Liver (tissue), 9 donors: ENCODE measurements around the gene ALDH1L1. TPM values are rescaled to one million over a fixed set of nuclear protein-coding genes. Genes with fewer than 3 reads are reported as not detected.

Experiments
- DNase-seq: peaks from one replicate; pipeline ENCODE4 v3.0.0-alpha.2; 2017; ENCODE audit warnings: low spot score
- H3K27ac ChIP-seq, 2 donors: one replicate each; pipeline ENCODE4 v1.7.0; 2013; ENCODE audit warnings: inconsistent platforms in 2 of 2, low read length in 2 of 2, control low read depth in 1 of 2, low read depth in 1 of 2, mild to moderate bottlenecking in 1 of 2
- H3K27me3 ChIP-seq, 4 donors: one replicate each; pipeline versions ENCODE4 v1.6.1 to v1.7.0; 2013; ENCODE audit warnings: low read length in 3 of 4, inconsistent platforms in 1 of 4, mild to moderate bottlenecking in 1 of 4, moderate library complexity in 1 of 4; ENCODE audit not compliant: control insufficient read depth in 4 of 4, insufficient read depth in 4 of 4
- H3K36me3 ChIP-seq, 4 donors: one replicate each; pipeline versions ENCODE4 v1.6.1 to v1.7.0; 2013; ENCODE audit warnings: low read length in 3 of 4, mild to moderate bottlenecking in 3 of 4, low read depth in 1 of 4, moderate library complexity in 1 of 4; ENCODE audit not compliant: control insufficient read depth in 4 of 4, insufficient read depth in 3 of 4
- H3K4me1 ChIP-seq, 4 donors: one replicate each; pipeline versions ENCODE4 v1.6.1 to v1.7.0; 2013; ENCODE audit warnings: low read length in 3 of 4, mild to moderate bottlenecking in 3 of 4, moderate library complexity in 1 of 4; ENCODE audit not compliant: control insufficient read depth in 4 of 4, insufficient read depth in 4 of 4
- H3K4me3 ChIP-seq, 3 donors: one replicate each; pipeline versions ENCODE4 v1.6.1 to v1.7.0; 2013; ENCODE audit warnings: low read length in 3 of 3, control low read depth in 1 of 3, low read depth in 1 of 3, mild to moderate bottlenecking in 1 of 3
- H3K9ac ChIP-seq, 2 donors: one replicate each; pipeline ENCODE4 v1.7.0; 2013; ENCODE audit warnings: low read length in 2 of 2, mild to moderate bottlenecking in 2 of 2, moderate library complexity in 2 of 2, control low read depth in 1 of 2, low read depth in 1 of 2
- H3K9me3 ChIP-seq, 4 donors: one replicate each; pipeline versions ENCODE4 v1.6.1 to v1.7.0; 2013; ENCODE audit warnings: low read length in 3 of 4; ENCODE audit not compliant: control insufficient read depth in 4 of 4
- FOXA1 ChIP-seq: IDR thresholded peaks from 2 replicates; pipeline ENCODE4 v1.6.1; 2016; ENCODE audit warnings: antibody characterized with exemption
- FOXA2 ChIP-seq: IDR thresholded peaks from 2 replicates; pipeline ENCODE4 v1.6.1; 2016; ENCODE audit warnings: antibody characterized with exemption
- GABPA ChIP-seq, 2 donors: IDR thresholded peaks in 1 of 2; conservative IDR thresholded peaks in 1 of 2; 2 replicates each; pipeline ENCODE4 v1.6.1; 2016; ENCODE audit warnings: antibody characterized with exemption in 2 of 2, mild to moderate bottlenecking in 1 of 2, moderate library complexity in 1 of 2
- HNF4A ChIP-seq, 2 donors: conservative IDR thresholded peaks; 2 replicates each; pipeline ENCODE4 v1.6.1; 2016; ENCODE audit warnings: antibody characterized with exemption in 2 of 2, mild to moderate bottlenecking in 2 of 2
- HNF4G ChIP-seq: IDR thresholded peaks from 2 replicates; pipeline ENCODE4 v1.6.1; 2016; ENCODE audit warnings: antibody characterized with exemption
- JUND ChIP-seq, 2 donors: IDR thresholded peaks; 2 replicates each; pipeline ENCODE4 v1.6.1; 2016; ENCODE audit warnings: antibody characterized with exemption in 2 of 2
- RXRA ChIP-seq, 2 donors: IDR thresholded peaks; 2 replicates each; pipeline ENCODE4 v1.6.1; 2017 to 2018; ENCODE audit warnings: antibody characterized with exemption in 2 of 2, mild to moderate bottlenecking in 1 of 2
- TAF1 ChIP-seq: conservative IDR thresholded peaks from 2 replicates; pipeline ENCODE4 v1.6.1; 2016; ENCODE audit warnings: antibody characterized with exemption, mild to moderate bottlenecking
- YY1 ChIP-seq: IDR thresholded peaks from 2 replicates; pipeline ENCODE4 v1.6.1; 2016; ENCODE audit warnings: antibody characterized with exemption, mild to moderate bottlenecking
- WGBS: extraction: QIAGEN DNeasy Blood & Tissue Kit; methylation state at CpG from one replicate; pipeline ENCODE4 v1.1.7; 2013; 5-methylcytosine and 5-hydroxymethylcytosine counted together
- polyA plus RNA-seq, 2 donors: library from polyadenylated mRNA; stranded (reverse) in 1 of 2; unstranded in 1 of 2; fragments of 200-250 nt in 1 of 2; fragments of >200 nt in 1 of 2; fragmentation: Nextera tagmentation in 1 of 2; extraction: Ambion mirVana in 1 of 2; gene quantifications; one replicate each; pipeline versions ENCODE4 v1.2.1 to v1.2.3, GENCODE V29; 2013 to 2015
- total RNA-seq, 2 donors: library from RNA; depleted of rRNA; stranded (reverse); fragments of >200 nt; gene quantifications; one replicate each; pipeline ENCODE4 v1.2.3, GENCODE V29; 2014
- TF ChIP-seq, protein P1 (sequence below): IDR thresholded peaks from 2 replicates; pipeline ENCODE4 v1.6.1; 2016; ENCODE audit warnings: antibody characterized with exemption, mild to moderate bottlenecking
- TF ChIP-seq, protein P2 (sequence below): IDR thresholded peaks from 2 replicates; pipeline ENCODE4 v1.6.1; 2016; ENCODE audit warnings: antibody characterized with exemption
- TF ChIP-seq, protein P3 (sequence below): IDR thresholded peaks from 2 replicates; pipeline ENCODE4 v1.6.1; 2016; ENCODE audit warnings: antibody characterized with exemption
- TF ChIP-seq, protein P4 (sequence below): IDR thresholded peaks from 2 replicates; pipeline ENCODE4 v1.6.1; 2016; ENCODE audit warnings: antibody characterized with exemption
- donor health status: healthy.
- donor health status: healthy.
- donor health status: healthy.
- donor health status: healthy.
- donor health status: healthy.

The ALDH1L1 gene
- total and polyA plus RNA-seq, 4 donors = 46.7 to 234 (median 147) TPM

DNA sequence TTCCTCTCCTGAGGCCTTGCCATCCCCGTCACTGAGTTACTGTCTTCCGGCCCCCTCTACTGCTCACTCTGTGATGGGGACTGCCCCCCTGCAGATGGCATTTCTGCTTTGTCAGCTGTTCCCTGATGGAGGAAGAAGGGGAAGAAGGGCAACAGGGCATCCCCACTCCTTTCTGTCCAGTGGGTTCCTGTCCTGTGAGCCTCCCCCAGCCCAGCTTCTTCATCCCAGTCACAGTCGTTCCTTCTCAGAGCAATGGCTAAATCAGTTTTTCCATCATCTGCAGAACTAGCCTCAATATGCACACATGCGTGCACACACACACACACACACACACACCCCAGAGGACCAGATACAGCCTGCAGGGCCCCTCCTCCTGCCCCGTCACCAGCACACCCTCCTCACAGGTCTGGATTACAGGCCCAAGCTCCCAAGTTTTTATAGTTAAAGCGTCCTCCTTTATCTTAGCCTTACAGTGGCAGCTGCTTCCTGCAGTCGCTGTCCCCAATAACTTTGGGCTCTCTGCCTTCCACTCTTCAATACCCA lies 21.4 kb downstream of the ALDH1L1 start:
- WGBS = 83% methylated on average over 7 of the region's 7 CpGs
- Histone ChIP-seq H3K27me3 (no peaks in the 10 kb centered on the region), H3K27ac (no peak overlapping the region), H3K4me1 (no peaks in the 10 kb centered on the region), H3K4me3 (no peak overlapping the region), H3K9ac (no peak overlapping the region), H3K36me3 (peaks cover 21 to 70% (median 51%) of the 10 kb centered on the region in 4 donors), H3K9me3 (no peaks in the 10 kb centered on the region)
- DNase-seq = no peak
- TF ChIP-seq, protein P1, sequence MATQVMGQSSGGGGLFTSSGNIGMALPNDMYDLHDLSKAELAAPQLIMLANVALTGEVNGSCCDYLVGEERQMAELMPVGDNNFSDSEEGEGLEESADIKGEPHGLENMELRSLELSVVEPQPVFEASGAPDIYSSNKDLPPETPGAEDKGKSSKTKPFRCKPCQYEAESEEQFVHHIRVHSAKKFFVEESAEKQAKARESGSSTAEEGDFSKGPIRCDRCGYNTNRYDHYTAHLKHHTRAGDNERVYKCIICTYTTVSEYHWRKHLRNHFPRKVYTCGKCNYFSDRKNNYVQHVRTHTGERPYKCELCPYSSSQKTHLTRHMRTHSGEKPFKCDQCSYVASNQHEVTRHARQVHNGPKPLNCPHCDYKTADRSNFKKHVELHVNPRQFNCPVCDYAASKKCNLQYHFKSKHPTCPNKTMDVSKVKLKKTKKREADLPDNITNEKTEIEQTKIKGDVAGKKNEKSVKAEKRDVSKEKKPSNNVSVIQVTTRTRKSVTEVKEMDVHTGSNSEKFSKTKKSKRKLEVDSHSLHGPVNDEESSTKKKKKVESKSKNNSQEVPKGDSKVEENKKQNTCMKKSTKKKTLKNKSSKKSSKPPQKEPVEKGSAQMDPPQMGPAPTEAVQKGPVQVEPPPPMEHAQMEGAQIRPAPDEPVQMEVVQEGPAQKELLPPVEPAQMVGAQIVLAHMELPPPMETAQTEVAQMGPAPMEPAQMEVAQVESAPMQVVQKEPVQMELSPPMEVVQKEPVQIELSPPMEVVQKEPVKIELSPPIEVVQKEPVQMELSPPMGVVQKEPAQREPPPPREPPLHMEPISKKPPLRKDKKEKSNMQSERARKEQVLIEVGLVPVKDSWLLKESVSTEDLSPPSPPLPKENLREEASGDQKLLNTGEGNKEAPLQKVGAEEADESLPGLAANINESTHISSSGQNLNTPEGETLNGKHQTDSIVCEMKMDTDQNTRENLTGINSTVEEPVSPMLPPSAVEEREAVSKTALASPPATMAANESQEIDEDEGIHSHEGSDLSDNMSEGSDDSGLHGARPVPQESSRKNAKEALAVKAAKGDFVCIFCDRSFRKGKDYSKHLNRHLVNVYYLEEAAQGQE = no peak
- no peak for TF ChIP-seq FOXA2
- TF ChIP-seq FOXA1 = no peak
- TF ChIP-seq, protein P2, sequence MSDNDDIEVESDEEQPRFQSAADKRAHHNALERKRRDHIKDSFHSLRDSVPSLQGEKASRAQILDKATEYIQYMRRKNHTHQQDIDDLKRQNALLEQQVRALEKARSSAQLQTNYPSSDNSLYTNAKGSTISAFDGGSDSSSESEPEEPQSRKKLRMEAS = no peak
- TF ChIP-seq, protein P3, sequence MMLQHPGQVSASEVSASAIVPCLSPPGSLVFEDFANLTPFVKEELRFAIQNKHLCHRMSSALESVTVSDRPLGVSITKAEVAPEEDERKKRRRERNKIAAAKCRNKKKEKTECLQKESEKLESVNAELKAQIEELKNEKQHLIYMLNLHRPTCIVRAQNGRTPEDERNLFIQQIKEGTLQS = no peak
- TF ChIP-seq JUND (IDR thresholded peaks at IDR 0.05) = no peak
- no peak for TF ChIP-seq TAF1
- TF ChIP-seq RXRA (IDR thresholded peaks at IDR 0.05) = no peak
- TF ChIP-seq YY1 = no peak
- no peak for TF ChIP-seq HNF4G
- TF ChIP-seq, protein P4, sequence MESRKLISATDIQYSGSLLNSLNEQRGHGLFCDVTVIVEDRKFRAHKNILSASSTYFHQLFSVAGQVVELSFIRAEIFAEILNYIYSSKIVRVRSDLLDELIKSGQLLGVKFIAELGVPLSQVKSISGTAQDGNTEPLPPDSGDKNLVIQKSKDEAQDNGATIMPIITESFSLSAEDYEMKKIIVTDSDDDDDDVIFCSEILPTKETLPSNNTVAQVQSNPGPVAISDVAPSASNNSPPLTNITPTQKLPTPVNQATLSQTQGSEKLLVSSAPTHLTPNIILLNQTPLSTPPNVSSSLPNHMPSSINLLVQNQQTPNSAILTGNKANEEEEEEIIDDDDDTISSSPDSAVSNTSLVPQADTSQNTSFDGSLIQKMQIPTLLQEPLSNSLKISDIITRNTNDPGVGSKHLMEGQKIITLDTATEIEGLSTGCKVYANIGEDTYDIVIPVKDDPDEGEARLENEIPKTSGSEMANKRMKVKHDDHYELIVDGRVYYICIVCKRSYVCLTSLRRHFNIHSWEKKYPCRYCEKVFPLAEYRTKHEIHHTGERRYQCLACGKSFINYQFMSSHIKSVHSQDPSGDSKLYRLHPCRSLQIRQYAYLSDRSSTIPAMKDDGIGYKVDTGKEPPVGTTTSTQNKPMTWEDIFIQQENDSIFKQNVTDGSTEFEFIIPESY = no peak

DNA sequence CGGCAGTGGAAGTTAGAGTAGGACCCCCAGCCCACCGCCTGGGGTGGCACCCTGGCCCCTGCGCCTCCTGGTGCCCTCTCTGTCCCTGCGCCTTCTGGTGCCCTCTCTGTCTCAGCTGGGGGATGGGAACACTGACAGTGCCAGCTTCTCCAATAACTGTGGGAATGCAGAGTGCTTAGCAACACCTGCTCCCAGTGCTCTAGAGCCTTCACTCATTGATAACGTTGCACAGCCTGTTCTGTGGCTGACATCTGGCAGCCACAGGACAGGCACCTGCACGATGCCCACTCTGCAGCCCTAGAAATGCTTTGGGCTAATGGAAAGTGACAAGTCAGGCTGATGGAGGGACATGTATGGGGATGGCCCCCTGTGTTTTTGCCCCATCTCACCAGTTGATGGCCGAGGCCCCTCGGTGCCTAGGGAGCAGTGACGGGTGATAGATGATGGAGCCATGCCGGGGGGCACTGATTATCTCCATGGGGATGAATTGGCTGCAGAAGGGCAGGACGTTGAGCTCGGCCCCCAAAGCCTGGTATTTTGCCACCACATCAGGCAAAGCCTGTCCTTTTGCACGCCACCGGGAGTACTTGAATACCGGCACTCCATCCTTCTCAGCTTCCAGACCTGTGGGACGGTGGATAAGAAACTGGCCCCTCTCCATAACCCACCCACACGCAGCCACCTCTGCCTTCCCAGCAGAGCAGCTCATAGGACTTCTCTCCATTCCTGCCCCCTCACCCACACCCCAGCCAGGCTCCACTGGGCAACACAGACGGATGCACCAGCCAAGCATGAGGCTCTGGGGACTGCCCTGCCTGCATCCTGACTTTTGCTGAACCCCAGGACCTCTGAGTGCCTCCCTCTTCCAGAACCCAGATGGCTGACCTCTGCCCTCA lies 22.1 kb downstream of the ALDH1L1 start:
- WGBS = 94% methylated on average over 18 of the region's 18 CpGs
- H3K9me3 ChIP-seq = no peaks in the 10 kb centered on the region
- TF ChIP-seq, protein P1 = no peak
- TF ChIP-seq GABPA (IDR thresholded peaks at IDR 0.05 in 1 of 2, conservative IDR thresholded peaks at IDR 0.05 in 1 of 2) = no peak
- TF ChIP-seq HNF4A (conservative IDR thresholded peaks at IDR 0.05) = no peak
- no peak for TF ChIP-seq YY1
- TF ChIP-seq RXRA (IDR thresholded peaks at IDR 0.05) = no peak
- H3K27ac ChIP-seq = no peak overlapping the region
- no peak overlapping the region for H3K4me3 ChIP-seq
- H3K36me3 ChIP-seq = peaks cover 22 to 70% (median 56%) of the 10 kb centered on the region in 4 donors
- H3K4me1 ChIP-seq = no peaks in the 10 kb centered on the region
- no peak overlapping the region for H3K9ac ChIP-seq
- H3K27me3 ChIP-seq = no peaks in the 10 kb centered on the region
- DNase-seq = peak; percentile 22
